WTC11 (cell line): ENCODE results near the gene CAMTA1. TPM values are rescaled to one million over a fixed set of nuclear protein-coding genes. Genes with fewer than 3 reads are reported as not detected.

ENCODE experiments used
- ATAC-seq: fragments of 200-7000 bp; cut with Tn5 transposase; 2 replicates; pipeline ENCODE4 v1.10.0; 2021; ENCODE audit warnings: mild to moderate bottlenecking, moderate library complexity
- CTCF ChIA-PET: fragments of 300-600 bp; sonication (Branson Sonifier 250); formaldehyde crosslinking; loops from one replicate; lab custom pipeline; 2021; ENCODE audit warnings: antibody characterized with exemption; lab: Charles Lee
- POLR2A ChIA-PET: fragments of 350-600 bp; sonication (Branson Sonifier 250); formaldehyde crosslinking; loops from one replicate; lab custom pipeline; 2021; ENCODE audit warnings: antibody characterized with exemption; lab: Charles Lee
- DNase-seq: peaks from one replicate; pipeline ENCODE4 v3.0.0; 2021; ENCODE audit warnings: low spot score
- H3K27ac Mint-ChIP-seq: 2 replicates; pipeline ENCODE4 v1.8.0; 2021; ENCODE audit warnings: mixed read lengths
- H3K27me3 Mint-ChIP-seq: 2 replicates; pipeline ENCODE4 v1.8.0; 2021; ENCODE audit warnings: low read depth, mild to moderate bottlenecking, moderate library complexity, mixed read lengths
- H3K36me3 Mint-ChIP-seq: 2 replicates; pipeline ENCODE4 v1.8.0; 2021; ENCODE audit warnings: mixed read lengths
- H3K4me1 Mint-ChIP-seq: 2 replicates; pipeline ENCODE4 v1.8.0; 2022; ENCODE audit warnings: mixed read lengths
- H3K4me3 Mint-ChIP-seq: 2 replicates; pipeline ENCODE4 v1.8.0; 2021; ENCODE audit warnings: mild to moderate bottlenecking, moderate library complexity, mixed read lengths
- H3K9me3 Mint-ChIP-seq: 2 replicates; pipeline ENCODE4 v1.8.0; 2021; ENCODE audit warnings: mixed read lengths
- ATF1 ChIP-seq: sonication (generic); formaldehyde crosslinking; IDR thresholded peaks from 2 replicates; pipeline ENCODE4 v1.8.1; 2023; ENCODE audit warnings: mild to moderate bottlenecking, moderate library complexity, missing genetic modification reagents
- ATF2 ChIP-seq: sonication (generic); formaldehyde crosslinking; IDR thresholded peaks from 2 replicates; pipeline ENCODE4 v1.8.1; 2022; ENCODE audit warnings: low read depth, missing genetic modification reagents, borderline replicate concordance
- CBFB ChIP-seq: sonication (generic); formaldehyde crosslinking; IDR thresholded peaks from 2 replicates; pipeline ENCODE4 v1.8.1; 2022; ENCODE audit warnings: mild to moderate bottlenecking, low read depth, missing genetic modification reagents
- E2F5 ChIP-seq: sonication (generic); formaldehyde crosslinking; IDR thresholded peaks from 2 replicates; pipeline ENCODE4 v1.8.1; 2022; ENCODE audit warnings: mild to moderate bottlenecking, moderate library complexity, missing genetic modification reagents
- FOXP4 ChIP-seq: sonication (generic); formaldehyde crosslinking; IDR thresholded peaks from 2 replicates; pipeline ENCODE4 v1.8.0; 2022; ENCODE audit warnings: mild to moderate bottlenecking, missing genetic modification reagents
- GTF2I ChIP-seq: fragments of 250-450 bp; sonication (Bioruptor Pico); conservative IDR thresholded peaks from 2 replicates; pipeline ENCODE4 v1.4.0; 2021; ENCODE audit warnings: mild to moderate bottlenecking
- HMGXB4 ChIP-seq: sonication (generic); formaldehyde crosslinking; IDR thresholded peaks from 2 replicates; pipeline ENCODE4 v1.8.1; 2023; ENCODE audit warnings: mild to moderate bottlenecking, moderate library complexity, missing genetic modification reagents
- MLX ChIP-seq: sonication (generic); formaldehyde crosslinking; IDR thresholded peaks from 2 replicates; pipeline ENCODE4 v1.8.1; 2023; ENCODE audit warnings: mild to moderate bottlenecking, missing genetic modification reagents, moderate library complexity
- NFATC4 ChIP-seq: fragments of 250-450 bp; sonication (Bioruptor Pico); IDR thresholded peaks from 2 replicates; pipeline ENCODE4 v1.9.0; 2021; ENCODE audit warnings: mild to moderate bottlenecking
- SOX15 ChIP-seq: fragments of 250-450 bp; sonication (Bioruptor Pico); IDR thresholded peaks from 2 replicates; pipeline ENCODE4 v1.9.0; 2021; ENCODE audit warnings: mild to moderate bottlenecking
- TEAD4 ChIP-seq: sonication (generic); formaldehyde crosslinking; IDR thresholded peaks from 2 replicates; pipeline ENCODE4 v1.8.0; 2022; ENCODE audit warnings: mild to moderate bottlenecking, missing genetic modification reagents
- ZNF532 ChIP-seq: fragments of 250-450 bp; sonication (Bioruptor Pico); IDR thresholded peaks from 2 replicates; pipeline ENCODE4 v1.9.0; 2021; ENCODE audit warnings: mild to moderate bottlenecking, borderline replicate concordance
- total RNA-seq: library from RNA; stranded (reverse); gene quantifications from 3 replicates; pipeline ENCODE4 v1.2.3, GENCODE V29; 2021

The CAMTA1 gene
- total RNA-seq, 1 experiment from 2014 or later: 86.4 TPM

- TF ChIP-seq ZNF532 (CRISPR knock-in tag) (no peak), CBFB (CRISPR knock-in tag) (no peak), MLX (no peak), TEAD4 (CRISPR knock-in tag) (no peak), GTF2I (no peak), FOXP4 (CRISPR knock-in tag) (no peak)
These were observed 600.4 kb downstream of the CAMTA1 start (continued) for GRCh38 chr1:7385471-7386225.

- no peaks in the 10 kb centered on the region for H3K36me3 Mint-ChIP-seq
- DNase-seq (no peak), ATAC-seq (no peak)
- H3K4me1 Mint-ChIP-seq: peaks cover 25% of the 10 kb centered on the region
- no peaks in the 10 kb centered on the region; the same call in 1 of the 2 replicates for H3K27me3 Mint-ChIP-seq
- no peak overlapping the region for H3K4me3 Mint-ChIP-seq
- peaks cover 4% of the 10 kb centered on the region; the same call in 1 of the 2 replicates for H3K9me3 Mint-ChIP-seq
- ChIA-PET CTCF (no interaction called here), POLR2A (no interaction called here)
- no peak for TF ChIP-seq ATF1 (CRISPR knock-in tag)
- no peak for TF ChIP-seq ATF2 (CRISPR knock-in tag)
- no peak for TF ChIP-seq HMGXB4 (CRISPR knock-in tag)
- TF ChIP-seq NFATC4 (CRISPR knock-in tag): no peak
- no peak for TF ChIP-seq SOX15 (CRISPR knock-in tag)
- TF ChIP-seq E2F5 (CRISPR knock-in tag): no peak
- H3K27ac Mint-ChIP-seq: no peak overlapping the region
These were observed 601.2 kb downstream of the CAMTA1 start for GRCh38 chr1:7386226-7387052.
